H9 (cell line): Measurements from ENCODE around the gene EEF1A2. TPM values are rescaled to one million over a fixed set of nuclear protein-coding genes. Genes with fewer than 3 reads are reported as not detected.
A peak's percentile ranks its signal among the peaks of the same experiment; 100 is the strongest.

Source experiments
- DNase-seq: peaks from one replicate; pipeline ENCODE4 v3.0.0-alpha.2; 2017
- H2AFZ ChIP-seq: one replicate; pipeline ENCODE4 v1.6.1; 2013; ENCODE audit warnings: mild to moderate bottlenecking, low read length, control low read depth, moderate library complexity
- H2AK5ac ChIP-seq: 2 replicates; pipeline ENCODE4 v1.6.1; 2013; ENCODE audit warnings: low read length, control low read depth, mixed read lengths; ENCODE audit not compliant: insufficient read length
- H2BK120ac ChIP-seq: one replicate; pipeline ENCODE4 v1.6.1; 2013; ENCODE audit warnings: low read depth, mild to moderate bottlenecking, low read length, control low read depth, inconsistent platforms; ENCODE audit not compliant: poor library complexity, severe bottlenecking
- H2BK12ac ChIP-seq: 2 replicates; pipeline ENCODE4 v1.6.1; 2013; ENCODE audit warnings: low read length, control low read depth, mixed read lengths, low read depth; ENCODE audit not compliant: insufficient read length
- H2BK15ac ChIP-seq: 2 replicates; pipeline ENCODE4 v1.6.1; 2013; ENCODE audit warnings: low read depth, low read length, control low read depth
- H2BK20ac ChIP-seq: one replicate; pipeline ENCODE4 v1.6.1; 2013; ENCODE audit warnings: low read depth, mild to moderate bottlenecking, low read length, control low read depth, inconsistent platforms; ENCODE audit not compliant: poor library complexity, severe bottlenecking
- H2BK5ac ChIP-seq: 2 replicates; pipeline ENCODE4 v1.6.1; 2013; ENCODE audit warnings: low read length, control low read depth, mixed read lengths; ENCODE audit not compliant: insufficient read length
- H3K14ac ChIP-seq: 2 replicates; pipeline ENCODE4 v1.6.1; 2013; ENCODE audit warnings: low read length, control low read depth; ENCODE audit not compliant: insufficient read depth
- H3K18ac ChIP-seq: 2 replicates; pipeline ENCODE4 v1.6.1; 2013; ENCODE audit warnings: low read depth, mild to moderate bottlenecking, mixed read lengths, low read length, control low read depth; ENCODE audit not compliant: insufficient read length
- H3K23ac ChIP-seq: 2 replicates; pipeline ENCODE4 v1.6.1; 2013; ENCODE audit warnings: low read length, control low read depth, mixed read lengths, low read depth; ENCODE audit not compliant: insufficient read length
- H3K23me2 ChIP-seq: 2 replicates; pipeline ENCODE4 v1.6.1; 2013; ENCODE audit warnings: low read depth, mild to moderate bottlenecking, mixed read lengths, low read length, control low read depth; ENCODE audit not compliant: insufficient read length, poor library complexity, severe bottlenecking
- H3K27ac ChIP-seq: 2 replicates; pipeline ENCODE4 v1.5.1; 2013; ENCODE audit warnings: low read length, control low read depth, mixed read lengths, low read depth; ENCODE audit not compliant: insufficient read length
- H3K27me3 ChIP-seq: 2 replicates; pipeline ENCODE4 v1.6.1; 2013; ENCODE audit warnings: low read length, control low read depth, inconsistent platforms; ENCODE audit not compliant: insufficient read depth
- H3K4ac ChIP-seq: 2 replicates; pipeline ENCODE4 v1.6.1; 2013; ENCODE audit warnings: low read depth, mild to moderate bottlenecking, control low read depth, inconsistent platforms, low read length, moderate library complexity
- H3K4me1 ChIP-seq: 2 replicates; pipeline ENCODE4 v1.6.1; 2013; ENCODE audit warnings: low read length, control low read depth, inconsistent platforms; ENCODE audit not compliant: insufficient read depth
- H3K4me2 ChIP-seq: 2 replicates; pipeline ENCODE4 v1.6.1; 2013; ENCODE audit warnings: low read length, control low read depth, mixed read lengths; ENCODE audit not compliant: insufficient read length, insufficient read depth
- H3K56ac ChIP-seq: 2 replicates; pipeline ENCODE4 v1.6.1; 2013; ENCODE audit warnings: low read depth, mild to moderate bottlenecking, mixed read lengths, low read length, control low read depth; ENCODE audit not compliant: insufficient read length
- H3K79me1 ChIP-seq: 2 replicates; pipeline ENCODE4 v1.6.1; 2013; ENCODE audit warnings: low read depth, mild to moderate bottlenecking, moderate library complexity, low read length, control low read depth, inconsistent platforms; ENCODE audit not compliant: insufficient read depth, poor library complexity, severe bottlenecking
- H3K79me2 ChIP-seq: 2 replicates; pipeline ENCODE4 v1.6.1; 2013; ENCODE audit warnings: low read length, control low read depth, inconsistent platforms; ENCODE audit not compliant: insufficient read depth
- H3K9ac ChIP-seq: 2 replicates; pipeline ENCODE4 v1.6.1; 2013; ENCODE audit warnings: low read length, control low read depth, mixed read lengths; ENCODE audit not compliant: insufficient read length; ENCODE audit errors: extremely low read depth
- H3K9me3 ChIP-seq: one replicate; pipeline ENCODE4 v1.6.1; 2013; ENCODE audit warnings: low read depth, low read length, inconsistent platforms; ENCODE audit not compliant: control insufficient read depth
- H3T11ph ChIP-seq: one replicate; pipeline ENCODE4 v1.6.1; 2013; ENCODE audit warnings: mild to moderate bottlenecking, low read length, control low read depth, inconsistent platforms
- H4K20me1 ChIP-seq: one replicate; pipeline ENCODE4 v1.6.1; 2013; ENCODE audit not compliant: control insufficient read depth, insufficient read length, insufficient read depth
- H4K5ac ChIP-seq: 2 replicates; pipeline ENCODE4 v1.6.1; 2013; ENCODE audit warnings: low read depth, mild to moderate bottlenecking, mixed read lengths, low read length, control low read depth; ENCODE audit not compliant: insufficient read length
- H4K8ac ChIP-seq: replicated peaks from 2 replicates; pipeline ENCODE4 v1.6.1; 2013; ENCODE audit warnings: low read length, control low read depth, mixed read lengths, low read depth; ENCODE audit not compliant: insufficient read length
- H4K91ac ChIP-seq: 2 replicates; pipeline ENCODE4 v1.6.1; 2013; ENCODE audit warnings: low read depth, mild to moderate bottlenecking, moderate library complexity, mixed read lengths, low read length, control low read depth; ENCODE audit not compliant: insufficient read length
- H3K27ac Mint-ChIP-seq, 3 experiments: 2 replicates in 2 of 3; 3 replicates in 1 of 3; pipeline ENCODE4 v1.8.0; 2020 to 2021; ENCODE audit warnings: mixed read lengths in 3 of 3, mild to moderate bottlenecking in 1 of 3, moderate library complexity in 1 of 3
- H3K27me3 Mint-ChIP-seq: 2 replicates; pipeline ENCODE4 v1.8.0; 2021; ENCODE audit warnings: low read depth, mild to moderate bottlenecking, moderate library complexity, mixed read lengths
- H3K36me3 Mint-ChIP-seq, 3 experiments: 2 replicates in 2 of 3; 3 replicates in 1 of 3; pipeline ENCODE4 v1.8.0; 2020 to 2021; ENCODE audit warnings: low read depth in 3 of 3, mixed read lengths in 3 of 3; ENCODE audit not compliant: insufficient read depth in 1 of 3
- H3K4me1 Mint-ChIP-seq, 2 experiments: 2 replicates each; pipeline ENCODE4 v1.8.0; 2020; ENCODE audit warnings: mixed read lengths in 2 of 2
- H3K4me3 Mint-ChIP-seq, 2 experiments: 2 replicates in 1 of 2; 3 replicates in 1 of 2; pipeline ENCODE4 v1.8.0; 2020 to 2021; ENCODE audit warnings: mild to moderate bottlenecking in 2 of 2, mixed read lengths in 2 of 2, moderate library complexity in 1 of 2
- H3K9me3 Mint-ChIP-seq, 2 experiments: 2 replicates in 1 of 2; 3 replicates in 1 of 2; pipeline ENCODE4 v1.8.0; 2020; ENCODE audit warnings: mild to moderate bottlenecking in 2 of 2, mixed read lengths in 2 of 2, moderate library complexity in 1 of 2
- CTCF ChIP-seq: fragments of 200-600 bp; sonication (generic); conservative IDR thresholded peaks from 3 replicates; pipeline ENCODE4 v1.8.0; 2021; ENCODE audit warnings: antibody characterized with exemption, mild to moderate bottlenecking
- WGBS: extraction: QIAGEN DNeasy Blood & Tissue Kit; methylation state at CpG from one replicate; pipeline ENCODE4 v1.1.7; 2013; ENCODE audit warnings: missing lambda C conversion rate, low lambda C conversion rate, mixed read lengths; ENCODE audit not compliant: insufficient read length; ENCODE audit errors: extremely low coverage; 5-methylcytosine and 5-hydroxymethylcytosine counted together
- total RNA-seq: library from RNA; stranded (reverse); gene quantifications from 2 replicates; pipeline ENCODE4 v1.2.1, GENCODE V29; 2021

Gene EEF1A2
- total RNA-seq, 1 experiment from 2014 or later: 27.4 TPM

GRCh38 chr20:63466861-63467260, 32.0 kb downstream of the EEF1A2 start:
- H3K27ac ChIP-seq: no peak overlapping the region
- Mint-ChIP-seq H3K36me3 (peaks cover 0 to 10% (median 0%) of the 10 kb centered on the region in 3 experiments; a peak in 2 of 7 replicates), H3K4me1 (peaks cover 24 to 41% of the 10 kb centered on the region in 2 experiments), H3K27ac (peak overlapping the region in 2 of 3 experiments; percentile 49; a peak in 2 of 7 replicates), H3K27me3 (no peaks in the 10 kb centered on the region; the same call in 1 of the 2 replicates), H3K9me3 (no peaks in the 10 kb centered on the region), H3K4me3 (no peak overlapping the region)
- H3K56ac ChIP-seq: no peak overlapping the region
- H2AK5ac ChIP-seq: no peak overlapping the region
- H3K9ac ChIP-seq: no peak overlapping the region
- no peak overlapping the region for H4K5ac ChIP-seq
- no peaks in the 10 kb centered on the region for H3K23me2 ChIP-seq
- no peaks in the 10 kb centered on the region for H3K79me1 ChIP-seq
- no peak overlapping the region for H4K91ac ChIP-seq
- H2BK120ac ChIP-seq: no peak overlapping the region
- WGBS: no CpG with 5 or more reads among the region's 17 CpGs
- H3K4me2 ChIP-seq: no peak overlapping the region
- no peak overlapping the region for H2BK20ac ChIP-seq
- no peaks in the 10 kb centered on the region for H3K4me1 ChIP-seq
- H2AFZ ChIP-seq: no peak overlapping the region
- H2BK15ac ChIP-seq: no peak overlapping the region
- H3K27me3 ChIP-seq: no peaks in the 10 kb centered on the region
- H3K14ac ChIP-seq: no peak overlapping the region; the same call in 1 of the 2 replicates
- H3K4ac ChIP-seq: no peak overlapping the region
- H3T11ph ChIP-seq: no peak overlapping the region
- H2BK5ac ChIP-seq: no peak overlapping the region
- H3K79me2 ChIP-seq: peaks cover 10% of the 10 kb centered on the region; the same call in 1 of the 2 replicates
- H3K9me3 ChIP-seq: no peaks in the 10 kb centered on the region
- H4K20me1 ChIP-seq: no peaks in the 10 kb centered on the region
- no peak for DNase-seq
- H3K23ac ChIP-seq: no peak overlapping the region
- TF ChIP-seq CTCF: no peak
- no peak overlapping the region for H2BK12ac ChIP-seq
- H3K18ac ChIP-seq: no peak overlapping the region
- no peak overlapping the region for H4K8ac ChIP-seq
